ENCODE measurements around the gene VCX. TPM values are rescaled to one million over a fixed set of nuclear protein-coding genes. Genes with fewer than 3 reads are reported as not detected.
"Not testable (repeated sequence)": the region's sequence is repeated elsewhere in the genome, so short reads cannot be mapped to it uniquely, and the experiment has no call there.

VCX gene
- total RNA-seq, result not detected
- long read RNA-seq, result 0 reads

GRCh38 chrX:7842871-7843270, at the start of gene VCX:
Gene VCX (plus strand): TSS chrX:7843171. CDS start chrX:7843204, 33 bp downstream.
- H3K4me3 ChIP-seq; intact Hi-C loops (cut with micrococcal nuclease); H3K9me3 ChIP-seq (replicated peaks): not testable (repeated sequence)

GRCh38 chrX:7798327-7798726, 44.6 kb upstream of the VCX start:
- no peak for TF ChIP-seq CTCF (IDR thresholded peaks at IDR 0.05; ENCODE audit: borderline replicate concordance)
- H3K27ac ChIP-seq (replicated peaks), result no peak overlapping the region
- no peak for DNase-seq
- no peaks in the 10 kb centered on the region for H3K27me3 ChIP-seq (ENCODE audit: low read depth)
- H3K4me1 ChIP-seq, result no peaks in the 10 kb centered on the region
- no peaks in the 10 kb centered on the region for H3K36me3 ChIP-seq
- intact Hi-C loops (cut with micrococcal nuclease), result no loop called here
- H3K9me3 ChIP-seq (replicated peaks), result no peaks in the 10 kb centered on the region
- H3K4me3 ChIP-seq, result no peak overlapping the region

More at GRCh38 chrX:7842871-7843270, at the start of gene VCX:
- not testable (repeated sequence) for H3K27ac ChIP-seq (replicated peaks); DNase-seq; H3K36me3 ChIP-seq; H3K4me1 ChIP-seq; H3K27me3 ChIP-seq (ENCODE audit: low read depth)

GRCh38 chrX:7801711-7802110, 41.3 kb upstream of the VCX start:
- Histone ChIP-seq H3K4me3 (no peak overlapping the region), H3K27me3 (ENCODE audit: low read depth) (no peaks in the 10 kb centered on the region), H3K27ac (replicated peaks) (no peak overlapping the region), H3K4me1 (no peaks in the 10 kb centered on the region), H3K36me3 (no peaks in the 10 kb centered on the region), H3K9me3 (replicated peaks) (no peaks in the 10 kb centered on the region)
- no peak for TF ChIP-seq CTCF (IDR thresholded peaks at IDR 0.05; ENCODE audit: borderline replicate concordance)
- DNase-seq, result no peak
- intact Hi-C loops (cut with micrococcal nuclease), result no loop called here

- intact Hi-C loops (cut with micrococcal nuclease), result no loop called here
- H3K27ac ChIP-seq (replicated peaks), result no peak overlapping the region
- H3K4me3 ChIP-seq, result no peak overlapping the region
- H3K9me3 ChIP-seq (replicated peaks), result no peaks in the 10 kb centered on the region
- H3K27me3 ChIP-seq (ENCODE audit: low read depth), result no peaks in the 10 kb centered on the region
- no peaks in the 10 kb centered on the region for H3K36me3 ChIP-seq
- TF ChIP-seq CTCF (IDR thresholded peaks at IDR 0.05; ENCODE audit: borderline replicate concordance), result no peak
- DNase-seq, result no peak
- no peaks in the 10 kb centered on the region for H3K4me1 ChIP-seq
Measured at GRCh38 chrX:7815166-7815805, 27.7 kb upstream of the VCX start.

GRCh38 chrX:7828594-7828993, 14.4 kb upstream of the VCX start:
- Histone ChIP-seq H3K4me3 (no peak overlapping the region), H3K9me3 (replicated peaks) (no peaks in the 10 kb centered on the region), H3K27ac (replicated peaks) (no peak overlapping the region), H3K4me1 (no peaks in the 10 kb centered on the region), H3K36me3 (no peaks in the 10 kb centered on the region), H3K27me3 (ENCODE audit: low read depth) (no peaks in the 10 kb centered on the region)
- DNase-seq, result no peak
- intact Hi-C loops (cut with micrococcal nuclease), result no loop called here
- peak; percentile 30 for TF ChIP-seq CTCF (IDR thresholded peaks at IDR 0.05; ENCODE audit: borderline replicate concordance)

- Histone ChIP-seq H3K4me1 (no peaks in the 10 kb centered on the region), H3K27me3 (ENCODE audit: low read depth) (no peaks in the 10 kb centered on the region), H3K27ac (replicated peaks) (no peak overlapping the region), H3K9me3 (replicated peaks) (no peaks in the 10 kb centered on the region), H3K36me3 (no peaks in the 10 kb centered on the region), H3K4me3 (no peak overlapping the region)
- no peak for DNase-seq
- intact Hi-C loops (cut with micrococcal nuclease), result no loop called here
- TF ChIP-seq CTCF (IDR thresholded peaks at IDR 0.05; ENCODE audit: borderline replicate concordance), result no peak
Measured at GRCh38 chrX:7841084-7841805, 1.7 kb upstream of the VCX start.
